ENCODE results near the gene FARSA.
A peak's percentile ranks its signal among the peaks of the same experiment; 100 is the strongest.

Gene FARSA

GRCh38 chr19:12944104-12944674, 10.7 kb upstream of the FARSA start:
- no peak for TF ChIP-seq CTCF (conservative IDR thresholded peaks at IDR 0.05; ENCODE audit: low read depth)
- DNase-seq (ENCODE audit: low spot score), result no peak
- H3K27ac ChIP-seq, result peak overlapping the region; percentile 96
- ChIA-PET CTCF (no interaction called here), POLR2A (ENCODE audit: low non-redundant PET) (no interaction called here)

GRCh38 chr19:12943437-12944044, 10.0 kb upstream of the FARSA start:
- H3K27ac ChIP-seq, result peak overlapping the region; percentile 96
- POLR2A ChIA-PET (ENCODE audit: low non-redundant PET), result interaction anchor here (0.6 kb wide), 1 partner anchor 1373 kb away, joined by 8 read pairs; no protein-coding TSS in a partner anchor
- CTCF ChIA-PET, result no interaction called here

GRCh38 chr19:12940897-12941296, 7.4 kb upstream of the FARSA start:
- TF ChIP-seq CTCF (conservative IDR thresholded peaks at IDR 0.05; ENCODE audit: low read depth), result no peak
- DNase-seq (ENCODE audit: low spot score), result no peak
- ChIA-PET CTCF (no interaction called here), POLR2A (ENCODE audit: low non-redundant PET) (no interaction called here)
- H3K27ac ChIP-seq, result peak overlapping the region; percentile 96

More at GRCh38 chr19:12943437-12944044, 10.0 kb upstream of the FARSA start:
- no peak for DNase-seq (ENCODE audit: low spot score)
- TF ChIP-seq CTCF (conservative IDR thresholded peaks at IDR 0.05; ENCODE audit: low read depth), result no peak

- DNase-seq (ENCODE audit: low spot score), result no peak
- ChIA-PET POLR2A (ENCODE audit: low non-redundant PET) (no interaction called here), CTCF (no interaction called here)
- TF ChIP-seq CTCF (conservative IDR thresholded peaks at IDR 0.05; ENCODE audit: low read depth), result no peak
- peak overlapping the region; percentile 96 for H3K27ac ChIP-seq
Measured at GRCh38 chr19:12939975-12940423, 6.5 kb upstream of the FARSA start.

- no peak for TF ChIP-seq CTCF (conservative IDR thresholded peaks at IDR 0.05; ENCODE audit: low read depth)
- CTCF ChIA-PET, result no interaction called here
- POLR2A ChIA-PET (ENCODE audit: low non-redundant PET), result no interaction called here
- H3K27ac ChIP-seq, result peak overlapping the region; percentile 87
- DNase-seq (ENCODE audit: low spot score), result no peak
Measured at GRCh38 chr19:12938779-12939601, 5.5 kb upstream of the FARSA start.

- ChIA-PET POLR2A (ENCODE audit: low non-redundant PET) (interaction anchor here (0.6 to 0.8 kb wide), 4 partner anchors 8 to 19 kb away, joined by 3 to 6 read pairs (median 3); partner anchors contain the start of gene SYCE2), CTCF (interaction anchor here (0.5 kb wide), 1 partner anchor 17 kb away, joined by 3 read pairs; no protein-coding TSS in a partner anchor)
- H3K27ac ChIP-seq, result peak within 1 kb of the TSS; percentile 87
- no peak for TF ChIP-seq CTCF (conservative IDR thresholded peaks at IDR 0.05; ENCODE audit: low read depth)
- peak; percentile 100 for DNase-seq (ENCODE audit: low spot score)
Measured at GRCh38 chr19:12937927-12938778, 4.6 kb upstream of the FARSA start, which contains the start of gene CALR. Gene CALR, plus strand, starts transcription at chr19:12938609. Its CDS starts 71 bp downstream, at chr19:12938680.
